HG02642 (cell line): Measurements from ENCODE around the gene PERM1.
A peak's percentile ranks its signal among the peaks of the same experiment; 100 is the strongest.
"Not testable (repeated sequence)": the region's sequence is repeated elsewhere in the genome, so short reads cannot be mapped to it uniquely, and the experiment has no call there.

Experiments used
- ATAC-seq: cut with Tn5 transposase; IDR thresholded peaks from one replicate; pipeline ENCODE4 v1.9.1; 2021; ENCODE audit warnings: mild to moderate bottlenecking; ENCODE audit not compliant: unreplicated experiment, poor library complexity

Gene PERM1

DNA sequence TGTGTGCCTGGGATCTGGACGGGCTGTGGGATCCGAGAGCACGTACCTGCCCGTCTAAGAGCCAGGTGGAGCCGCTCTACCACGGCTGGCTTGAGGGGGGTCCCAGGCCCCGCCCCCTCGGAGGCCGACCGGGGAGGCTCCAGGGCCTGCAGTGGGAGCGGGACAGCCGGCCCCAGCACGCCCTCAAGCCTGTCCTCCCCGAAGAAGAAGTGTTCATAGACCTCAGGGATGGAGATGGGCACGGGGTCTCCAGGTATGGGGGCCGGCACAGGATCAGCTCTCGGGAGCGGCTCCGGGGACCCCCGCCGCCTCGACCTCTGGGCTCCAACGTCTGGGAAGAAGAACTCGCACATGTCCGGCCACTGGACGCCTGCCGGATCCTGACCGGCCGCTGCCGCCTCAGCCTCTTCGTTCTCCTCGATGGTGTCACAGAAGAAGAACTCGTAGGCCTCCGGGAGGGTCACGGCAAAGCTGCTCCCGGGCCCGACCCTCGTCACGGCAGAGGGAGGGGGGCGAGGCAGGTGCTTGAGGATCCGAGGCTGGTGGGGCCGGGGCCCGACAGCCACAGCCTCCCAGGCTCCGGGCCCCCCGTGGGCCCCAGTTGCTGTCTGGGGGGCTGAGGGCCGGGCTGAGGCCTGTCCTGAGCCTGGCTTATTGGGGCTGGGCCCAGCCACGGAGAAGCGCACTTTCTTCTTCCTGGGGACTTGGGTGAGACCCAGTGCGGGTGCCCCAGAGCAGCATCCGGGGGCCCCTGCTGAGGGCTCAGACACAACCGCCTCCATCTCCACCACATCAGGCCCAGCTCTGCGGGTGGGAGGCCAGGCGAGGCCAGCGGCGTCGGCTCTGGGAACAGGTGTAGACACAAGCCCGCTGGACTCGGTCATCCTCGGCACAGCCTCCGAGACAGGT, 2.8 kb downstream of the PERM1 start:
- ATAC-seq, result no peak

DNA sequence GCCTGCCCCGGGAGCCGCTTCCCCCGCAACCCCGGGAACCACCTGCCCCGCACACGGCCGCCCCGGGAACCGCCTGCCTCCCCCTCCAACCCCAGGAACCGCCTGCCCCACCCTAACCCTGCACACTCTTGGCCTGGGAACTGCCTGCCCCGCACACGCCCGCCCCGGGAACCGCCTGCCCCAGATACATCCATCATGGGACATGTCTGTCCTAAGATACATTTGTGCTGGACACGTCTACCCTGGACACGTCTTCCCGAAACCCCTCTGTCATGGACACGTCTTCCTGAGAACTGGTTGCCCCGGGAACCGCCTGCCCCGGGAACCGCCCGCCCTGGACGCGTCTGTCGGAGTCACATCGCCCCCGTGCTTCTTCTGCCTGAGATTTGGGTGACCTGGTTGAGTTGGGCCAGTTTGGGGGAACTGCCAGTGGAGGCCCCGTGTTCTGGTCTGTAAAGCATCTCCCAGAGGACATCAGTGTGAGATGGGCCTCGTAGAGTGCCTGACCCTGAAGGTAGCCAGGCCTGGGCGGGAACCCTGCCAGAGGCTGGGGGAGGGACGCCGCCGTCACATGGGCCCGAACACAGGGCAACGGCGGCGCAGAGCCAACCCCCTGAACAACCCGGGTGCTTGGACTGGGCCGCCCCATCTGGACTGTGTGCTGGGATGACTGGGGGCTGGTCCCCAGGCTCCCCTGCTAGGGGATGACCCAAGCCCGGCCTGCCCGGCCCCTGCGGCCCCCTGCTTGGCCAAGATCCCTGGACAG, 3.6 kb downstream of the PERM1 start:
- no peak for ATAC-seq

DNA sequence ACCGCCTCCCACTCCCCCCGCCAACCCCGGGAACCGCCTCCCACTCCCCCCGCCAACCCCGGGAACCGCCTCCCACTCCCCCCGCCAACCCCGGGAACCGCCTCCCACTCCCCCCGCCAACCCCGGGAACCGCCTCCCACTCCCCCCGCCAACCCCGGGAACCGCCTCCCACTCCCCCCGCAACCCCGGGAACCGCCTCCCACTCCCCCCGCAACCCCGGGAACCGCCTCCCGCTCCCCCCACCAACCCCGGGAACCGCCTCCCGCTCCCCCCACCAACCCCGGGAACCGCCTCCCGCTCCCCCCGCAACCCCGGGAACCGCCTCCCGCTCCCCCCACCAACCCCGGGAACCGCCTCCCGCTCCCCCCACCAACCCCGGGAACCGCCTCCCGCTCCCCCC, 5.1 kb downstream of the PERM1 start:
- not testable (repeated sequence) for ATAC-seq

DNA sequence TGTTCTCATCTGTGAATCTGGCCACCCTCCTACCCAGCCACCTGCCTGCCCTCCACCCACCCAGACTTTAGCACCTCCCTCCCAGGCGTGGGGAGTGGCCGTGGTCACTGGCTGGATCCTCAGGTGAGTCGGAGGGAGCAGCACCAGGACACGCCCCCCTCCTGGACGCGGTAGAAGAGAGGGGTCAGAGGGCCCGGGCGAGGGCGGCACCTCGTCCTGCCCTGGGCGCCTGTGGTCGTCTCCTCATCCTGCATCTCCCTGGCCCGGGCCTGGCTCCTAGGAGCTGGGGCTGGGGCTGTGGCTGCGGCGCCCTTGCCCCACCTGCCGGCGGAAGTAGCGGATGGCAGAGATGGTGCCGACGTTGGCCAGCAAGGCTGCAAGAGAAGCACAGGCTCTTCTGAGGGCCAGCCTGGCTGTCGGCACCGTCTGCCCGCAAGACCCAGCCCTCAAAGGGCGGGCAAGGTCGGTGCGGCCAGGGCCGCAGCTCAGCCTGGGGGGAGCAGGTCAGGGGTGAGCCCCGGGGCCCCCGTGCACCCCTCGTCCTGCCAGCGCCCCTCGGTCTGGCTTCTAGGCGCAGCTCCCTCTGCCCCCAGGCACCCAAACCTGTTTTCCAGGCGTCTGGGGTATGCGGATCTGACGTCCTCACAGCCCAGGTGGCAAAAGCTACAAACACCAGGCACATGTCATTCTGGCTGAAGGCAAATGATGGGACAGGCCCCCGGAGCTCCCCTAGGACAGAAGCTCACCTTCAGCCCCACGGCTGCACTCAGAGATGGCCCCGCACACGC, 5.8 kb downstream of the PERM1 start:
- peak; percentile 41 for ATAC-seq

DNA sequence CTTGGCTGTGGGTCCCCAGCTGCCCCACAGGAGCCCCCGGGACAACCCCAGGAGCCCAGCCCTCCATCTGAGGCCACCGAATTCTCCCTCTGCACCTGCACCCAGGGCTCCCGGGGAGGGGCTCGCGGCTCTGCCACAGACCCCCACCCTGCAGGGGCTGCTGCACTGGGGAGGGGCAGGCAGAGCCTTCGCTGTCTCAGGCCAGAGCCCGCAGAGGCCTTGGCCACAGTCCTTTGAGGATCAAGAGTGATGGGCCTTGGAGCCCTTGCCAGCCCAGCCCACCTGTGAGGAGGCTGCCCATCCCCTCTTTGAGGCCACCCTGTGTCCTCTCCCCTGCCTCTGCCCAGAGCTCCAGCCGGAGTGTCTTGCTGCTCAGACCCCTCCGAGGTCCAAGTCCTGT, 6.5 kb downstream of the PERM1 start:
- ATAC-seq, result no peak

DNA sequence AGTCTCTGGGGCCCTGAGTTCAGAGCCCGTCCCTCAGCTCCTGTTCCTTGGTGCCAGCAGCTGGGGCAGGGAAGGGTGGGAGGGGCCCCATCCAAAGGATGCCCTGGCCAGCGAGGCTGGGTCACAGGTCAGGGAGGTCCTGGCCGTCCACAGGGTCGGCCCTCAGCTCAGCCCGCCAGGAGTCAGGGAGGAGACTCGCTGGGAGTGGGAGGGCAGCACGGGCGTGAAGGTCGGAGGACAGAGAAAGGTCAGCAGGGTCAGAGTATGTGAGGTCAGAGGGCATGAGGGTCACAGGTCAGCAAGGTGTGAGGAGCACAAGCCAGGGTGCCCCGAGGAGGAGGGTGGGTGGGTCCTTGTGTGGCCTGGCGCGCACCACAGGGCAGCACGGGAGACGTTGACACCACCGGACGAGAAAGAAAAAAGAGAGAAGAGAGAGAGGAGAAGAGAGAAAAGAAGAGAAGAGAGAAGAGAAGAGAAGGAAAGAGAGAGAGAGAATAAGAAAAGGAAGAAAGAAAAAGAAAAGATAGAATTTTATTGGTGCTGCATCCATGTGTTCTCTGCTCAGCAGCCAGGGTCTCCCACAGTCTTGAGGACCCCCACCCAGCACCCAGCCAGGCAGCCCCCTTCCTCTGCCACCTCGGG, 7.1 kb downstream of the PERM1 start:
- no peak for ATAC-seq

DNA sequence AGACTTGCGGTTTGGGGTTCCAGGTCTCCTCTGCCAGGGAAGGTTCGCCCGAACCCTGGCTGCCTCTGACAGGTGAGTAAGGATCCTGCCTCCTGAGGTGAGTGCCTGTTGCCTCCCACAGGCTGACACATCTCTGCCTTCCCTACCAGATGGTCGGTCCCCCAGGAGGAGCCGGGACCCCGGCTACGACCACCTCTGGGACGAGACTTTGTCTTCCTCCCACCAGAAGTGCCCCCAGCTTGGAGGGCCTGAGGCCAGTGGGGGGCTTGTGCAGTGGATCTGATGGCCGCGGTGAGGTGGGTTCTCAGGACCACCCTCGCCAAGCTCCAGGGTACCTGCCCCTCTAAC, 7.6 kb downstream of the PERM1 start:
- ATAC-seq, result no peak

DNA sequence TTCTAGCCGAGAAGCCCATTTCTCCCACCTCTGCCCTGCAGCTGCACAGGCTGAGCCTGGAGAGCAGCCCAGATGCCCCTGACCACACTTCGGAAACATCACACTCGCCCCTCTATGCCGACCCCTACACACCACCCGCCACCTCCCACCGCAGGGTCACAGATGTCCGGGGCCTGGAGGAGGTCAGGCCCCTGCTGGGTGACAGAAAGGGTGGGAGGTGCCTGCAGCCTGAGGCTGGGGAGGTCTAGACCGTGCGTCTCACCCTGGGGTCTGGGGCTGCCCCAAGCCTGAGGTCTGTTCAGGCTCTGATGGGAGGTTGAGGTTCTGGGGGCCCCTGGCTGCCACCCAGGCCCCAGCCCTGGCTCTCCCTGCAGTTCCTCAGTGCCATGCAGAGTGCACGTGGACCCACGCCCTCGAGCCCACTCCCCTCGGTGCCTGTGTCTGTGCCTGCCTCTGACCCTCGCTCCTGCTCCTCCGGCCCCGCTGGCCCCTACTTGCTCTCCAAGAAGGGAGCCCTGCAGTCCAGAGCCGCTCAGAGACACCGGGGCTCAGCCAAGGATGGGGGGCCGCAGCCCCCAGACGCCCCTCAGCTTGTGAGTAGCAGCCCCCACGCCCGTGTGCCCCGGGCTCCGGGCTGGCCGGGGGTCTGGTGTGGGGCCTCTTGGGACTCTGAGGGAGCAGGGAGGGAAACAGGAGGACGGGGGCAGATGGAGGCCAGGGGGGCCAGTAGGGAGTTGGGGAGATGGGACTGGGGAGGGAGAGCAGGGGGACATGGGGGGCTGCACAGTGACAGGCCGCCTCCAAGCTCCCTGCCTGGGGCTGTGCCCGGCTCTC, 8.2 kb downstream of the PERM1 start:
- no peak for ATAC-seq

DNA sequence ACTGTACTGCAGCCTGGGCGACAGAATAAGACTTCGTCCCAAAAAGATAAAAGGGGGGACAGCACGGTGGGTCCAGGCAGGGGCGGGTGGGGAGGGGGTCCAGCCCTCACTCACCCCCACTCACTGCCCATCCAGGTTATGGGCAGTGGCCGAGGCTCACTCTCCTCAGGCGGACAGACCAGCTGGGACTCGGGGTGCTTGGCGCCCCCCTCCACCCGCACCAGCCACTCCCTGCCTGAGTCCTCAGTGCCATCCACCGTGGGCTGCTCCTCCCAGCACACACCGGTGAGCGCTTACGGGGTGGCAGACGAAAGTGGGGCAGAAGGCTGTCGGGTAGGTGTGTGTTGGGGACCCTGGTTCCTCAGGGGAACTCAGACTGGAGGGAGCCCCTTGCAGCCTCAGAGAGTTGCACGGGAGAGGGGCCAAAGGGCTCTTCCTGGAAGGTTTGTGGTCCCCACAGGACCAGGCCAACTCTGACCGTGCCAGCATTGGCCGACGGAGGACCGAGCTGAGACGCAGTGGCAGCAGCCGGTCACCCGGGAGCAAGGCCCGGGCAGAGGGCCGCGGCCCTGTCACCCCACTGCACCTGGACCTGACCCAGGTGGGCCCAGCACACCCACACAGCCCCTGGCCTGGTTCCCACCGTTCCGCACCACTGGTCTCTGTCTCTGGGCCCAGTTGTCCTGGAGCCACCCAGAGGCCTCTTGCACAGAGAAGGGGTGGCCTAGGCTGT, 9.0 kb downstream of the PERM1 start:
- ATAC-seq, result no peak

DNA sequence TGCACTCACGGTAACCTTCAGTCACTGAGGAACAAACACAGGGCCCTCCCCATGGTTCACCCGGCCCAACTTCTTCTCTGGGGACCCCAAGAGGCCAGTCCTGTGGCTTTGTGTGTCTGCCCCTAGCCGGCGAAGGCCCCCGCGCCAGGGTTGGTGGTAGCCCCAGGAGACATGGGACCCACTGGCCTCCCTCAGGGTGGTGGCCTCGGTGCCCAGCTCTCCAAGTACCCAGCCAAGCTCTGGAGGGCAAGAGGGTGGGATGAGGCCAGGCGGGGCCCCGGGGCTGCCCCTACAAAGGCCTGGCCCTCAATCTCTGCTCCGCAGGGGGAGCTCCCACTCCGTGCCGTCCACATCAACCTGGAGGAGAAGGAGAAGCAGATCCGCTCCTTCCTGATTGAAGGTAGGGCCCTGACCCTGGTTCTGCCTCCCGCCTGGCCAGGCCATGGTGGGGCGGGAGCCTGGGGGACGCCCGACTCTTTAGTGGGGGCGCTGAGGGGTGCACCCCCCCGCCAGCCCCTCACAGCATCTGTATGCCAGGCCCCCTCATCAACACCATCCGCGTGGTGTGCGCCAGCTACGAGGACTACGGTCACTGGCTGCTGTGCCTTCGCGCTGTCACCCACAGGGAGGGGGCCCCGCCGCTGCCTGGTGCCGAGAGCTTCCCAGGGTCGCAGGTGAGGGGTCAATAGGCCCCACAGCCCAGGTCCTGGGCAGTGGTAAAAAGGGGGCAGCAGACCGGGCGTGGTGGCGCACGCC, 10.0 kb downstream of the PERM1 start:
- no peak for ATAC-seq

DNA sequence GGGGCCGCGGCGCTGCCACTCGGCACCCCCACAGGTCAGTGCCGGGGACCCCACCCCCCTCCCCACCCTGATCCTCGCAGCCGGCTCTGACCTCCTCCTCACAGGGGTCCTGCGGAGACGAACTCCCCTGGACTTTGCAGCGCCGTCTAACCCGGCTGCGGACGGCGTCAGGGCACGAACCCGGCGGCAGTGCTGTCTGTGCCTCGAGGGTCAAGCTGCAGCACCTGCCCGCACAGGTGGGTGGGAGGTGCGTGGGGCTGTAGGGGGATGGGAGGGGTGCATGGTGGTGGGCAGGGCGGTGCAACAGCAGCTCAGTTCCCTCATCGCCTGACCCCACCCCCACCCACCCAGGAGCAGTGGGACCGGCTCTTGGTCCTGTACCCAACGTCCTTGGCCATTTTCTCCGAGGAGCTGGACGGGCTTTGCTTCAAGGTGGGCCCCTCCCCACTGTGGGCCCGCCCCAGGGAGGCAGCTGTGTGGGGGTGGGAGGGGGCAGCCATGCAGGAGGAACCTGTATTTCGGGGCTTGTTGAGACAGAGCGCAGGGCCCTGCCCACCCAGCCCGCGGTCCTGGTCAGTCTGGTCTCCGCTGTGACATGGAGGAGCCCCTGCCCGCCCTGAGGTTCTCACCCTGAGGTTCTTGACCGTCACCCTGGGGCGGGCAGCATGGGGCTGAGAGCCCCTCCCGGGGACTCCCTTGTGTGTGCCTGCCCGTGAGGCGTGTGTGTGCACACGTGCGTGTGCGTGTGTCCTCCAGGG, 10.7 kb downstream of the PERM1 start:
- ATAC-seq, result no peak

DNA sequence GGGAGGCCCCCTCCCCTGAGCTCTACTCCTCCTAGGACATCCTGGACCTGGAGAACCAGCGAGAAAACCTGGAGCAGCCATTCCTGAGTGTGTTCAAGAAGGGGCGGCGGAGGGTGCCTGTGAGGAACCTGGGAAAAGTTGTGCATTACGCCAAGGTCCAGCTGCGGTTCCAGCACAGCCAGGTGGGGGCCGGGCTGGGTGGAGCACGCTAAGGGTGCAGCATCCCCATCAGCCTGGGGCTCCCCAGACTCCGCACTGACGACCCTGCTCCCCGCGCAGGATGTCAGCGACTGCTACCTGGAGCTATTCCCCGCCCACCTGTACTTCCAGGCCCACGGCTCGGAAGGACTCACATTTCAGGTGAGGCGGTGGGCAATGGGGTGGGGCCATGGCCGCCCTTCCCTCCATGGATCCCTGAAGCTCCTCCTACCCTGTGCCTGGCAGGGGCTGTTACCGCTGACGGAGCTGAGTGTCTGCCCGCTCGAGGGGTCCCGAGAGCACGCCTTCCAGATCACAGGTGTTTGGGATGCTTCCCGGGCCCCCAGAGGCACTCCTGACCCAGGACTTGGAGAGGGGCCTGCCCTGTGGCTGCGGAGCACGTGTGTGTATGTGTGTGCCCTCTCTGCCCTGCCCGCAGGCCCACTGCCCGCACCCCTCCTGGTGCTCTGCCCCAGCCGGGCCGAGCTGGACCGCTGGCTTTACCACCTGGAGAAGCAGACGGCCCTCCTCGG, 11.5 kb downstream of the PERM1 start:
- ATAC-seq, result no peak

DNA sequence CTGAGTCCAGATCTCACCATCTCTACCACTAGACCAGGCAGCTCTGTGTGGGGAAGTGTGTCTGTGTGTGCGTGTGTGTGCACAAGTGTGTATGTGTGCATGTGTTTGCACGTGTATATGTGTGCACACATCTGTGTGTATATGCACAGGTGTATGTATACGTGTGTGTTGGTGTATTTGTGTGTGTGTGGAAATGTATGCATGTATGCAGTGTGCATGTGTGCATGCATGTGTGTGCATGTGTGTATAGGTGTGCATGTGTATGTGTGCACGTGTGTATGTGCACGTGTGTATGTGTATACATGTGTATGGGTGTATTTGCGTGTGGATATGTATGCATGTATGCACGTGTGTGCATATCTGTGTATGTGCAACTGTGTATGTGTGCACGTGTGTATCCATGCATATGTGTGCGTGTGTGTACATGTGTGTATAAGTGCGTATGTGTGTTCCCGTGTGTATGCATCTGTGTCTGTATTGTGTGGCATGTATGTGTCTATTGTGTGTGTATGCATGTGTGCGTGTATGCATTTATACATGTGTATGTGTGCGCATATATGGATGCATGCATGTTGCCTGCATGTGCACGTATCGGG, 12.5 kb downstream of the PERM1 start:
- no peak for ATAC-seq

DNA sequence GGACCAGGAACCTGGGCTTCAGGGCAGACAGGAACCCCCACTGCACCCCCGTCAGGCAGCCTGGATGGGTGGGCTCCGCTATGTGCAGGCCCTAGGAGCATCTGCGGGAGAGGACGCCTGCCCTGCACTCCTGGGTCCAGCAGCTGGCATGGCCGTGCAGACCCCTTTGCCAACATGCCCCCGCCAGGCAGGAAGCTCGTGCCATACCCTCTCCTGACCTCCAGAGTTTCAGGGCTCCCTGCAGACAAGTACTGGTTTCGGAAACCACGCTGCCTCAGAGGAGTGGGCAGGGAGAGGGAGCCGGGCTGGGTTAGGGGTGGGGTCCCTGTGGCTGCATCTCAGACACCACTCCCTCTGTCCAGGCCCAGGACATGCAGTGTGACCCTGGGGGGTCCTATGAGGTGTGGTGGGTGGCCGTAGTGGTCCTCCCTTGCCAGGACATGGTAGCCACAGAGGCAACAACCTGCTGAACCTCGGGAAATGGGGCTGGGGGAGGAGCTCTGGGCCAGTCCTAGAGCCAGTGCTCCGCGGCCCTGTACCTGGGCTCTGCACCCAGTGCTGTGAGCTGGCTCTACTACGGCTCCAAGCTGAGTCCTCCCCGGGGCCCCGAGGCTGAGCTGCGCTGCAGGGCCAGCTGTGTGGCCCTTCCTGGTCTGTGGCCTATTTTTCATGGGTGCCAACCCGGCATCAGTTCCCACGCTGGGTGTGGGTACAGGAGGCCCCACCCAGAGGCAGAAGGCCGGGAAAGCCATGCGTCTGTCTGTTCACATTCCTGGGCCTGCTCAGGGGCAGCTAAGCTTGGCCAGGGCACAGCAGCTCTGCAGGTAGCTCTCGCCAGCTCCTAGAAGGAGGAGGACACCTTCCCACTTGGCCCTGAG, 14.2 kb downstream of the PERM1 start:
- no peak for ATAC-seq

DNA sequence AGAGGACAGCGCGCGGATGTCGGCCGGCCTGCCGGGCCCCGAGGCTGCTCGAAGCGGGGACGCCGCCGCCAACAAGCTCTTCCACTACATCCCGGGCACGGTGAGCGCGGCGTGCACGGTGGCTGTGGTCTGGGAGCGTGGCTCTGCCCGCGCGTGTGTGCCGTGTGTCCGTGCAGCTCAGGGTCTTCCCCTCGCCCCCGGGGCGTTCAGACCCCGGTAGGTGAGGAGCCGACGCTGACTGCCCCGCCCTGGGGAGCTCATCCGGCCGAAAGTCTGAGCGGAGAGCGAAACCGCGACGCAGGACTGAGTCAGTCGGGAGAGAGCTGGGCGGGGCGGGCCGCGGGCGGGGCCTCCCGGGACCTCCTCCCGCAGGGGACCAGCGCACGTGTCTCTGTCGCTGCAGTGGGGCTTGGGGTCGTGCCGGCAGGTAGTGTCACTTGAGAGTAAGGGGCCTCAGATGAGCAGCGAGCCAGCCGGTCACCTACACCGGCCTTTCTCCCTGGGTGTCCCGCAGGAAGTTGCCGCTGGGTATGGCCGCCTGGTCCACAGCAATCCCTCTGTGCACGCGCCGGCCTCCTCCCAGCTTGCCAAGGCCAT, 15.1 kb downstream of the PERM1 start:
- peak; percentile 56 for ATAC-seq
